ENCODE results near the gene POLDIP2.

POLDIP2 gene

DNA sequence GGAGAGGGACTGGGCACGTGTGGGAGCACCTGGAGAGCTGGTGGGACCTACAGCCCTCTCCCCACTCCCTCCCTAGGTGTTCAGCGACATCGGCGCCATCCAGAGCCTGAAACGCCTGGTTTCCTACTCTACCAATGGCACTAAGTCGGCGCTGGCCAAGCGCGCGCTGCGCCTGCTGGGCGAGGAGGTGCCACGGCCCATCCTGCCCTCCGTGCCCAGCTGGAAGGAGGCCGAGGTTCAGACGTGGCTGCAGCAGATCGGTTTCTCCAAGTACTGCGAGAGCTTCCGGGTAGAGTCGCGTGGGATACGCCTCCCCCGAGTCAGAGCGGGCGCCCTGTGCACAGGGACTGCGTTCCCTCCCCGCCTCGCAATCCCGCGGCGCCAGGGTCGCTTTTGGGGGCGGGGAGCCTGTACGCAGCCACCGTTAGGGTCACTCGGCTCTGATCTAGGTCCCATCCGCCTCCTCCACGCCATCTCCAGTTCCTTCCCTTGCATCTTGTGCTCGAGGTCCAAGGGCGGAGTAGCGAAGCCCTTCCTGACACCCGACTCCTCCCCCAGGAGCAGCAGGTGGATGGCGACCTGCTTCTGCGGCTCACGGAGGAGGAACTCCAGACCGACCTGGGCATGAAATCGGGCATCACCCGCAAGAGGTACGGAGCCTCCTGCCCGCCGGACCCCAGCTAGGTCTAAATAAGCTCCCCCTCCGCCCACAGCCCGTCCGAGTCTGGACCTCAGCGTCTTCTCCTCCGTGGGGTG is 27.1 kb upstream of the POLDIP2 start:
- no peak overlapping the region for H3K27ac ChIP-seq (replicated peaks)
- peak in 1 of 2 experiments; percentile 36 for DNase-seq (ENCODE audit: low read depth in 1 of 2, low spot score in 1 of 2)
- peaks cover 20% of the 10 kb centered on the region for H3K27me3 ChIP-seq (ENCODE audit: insufficient read depth, poor library complexity, severe bottlenecking)
- TF ChIP-seq REST (IDR thresholded peaks at IDR 0.05; ENCODE audit: insufficient replicate concordance, low read depth) (no peak), SPI1 (IDR thresholded peaks at IDR 0.05; ENCODE audit: borderline replicate concordance, low read depth) (no peak), GABPA (IDR thresholded peaks at IDR 0.05; ENCODE audit: low read depth) (no peak), POLR2AphosphoS5 (IDR thresholded peaks at IDR 0.05; ENCODE audit: low read depth) (no peak; the same call in 1 of the 2 replicates)
- TF ChIP-seq, protein P1, sequence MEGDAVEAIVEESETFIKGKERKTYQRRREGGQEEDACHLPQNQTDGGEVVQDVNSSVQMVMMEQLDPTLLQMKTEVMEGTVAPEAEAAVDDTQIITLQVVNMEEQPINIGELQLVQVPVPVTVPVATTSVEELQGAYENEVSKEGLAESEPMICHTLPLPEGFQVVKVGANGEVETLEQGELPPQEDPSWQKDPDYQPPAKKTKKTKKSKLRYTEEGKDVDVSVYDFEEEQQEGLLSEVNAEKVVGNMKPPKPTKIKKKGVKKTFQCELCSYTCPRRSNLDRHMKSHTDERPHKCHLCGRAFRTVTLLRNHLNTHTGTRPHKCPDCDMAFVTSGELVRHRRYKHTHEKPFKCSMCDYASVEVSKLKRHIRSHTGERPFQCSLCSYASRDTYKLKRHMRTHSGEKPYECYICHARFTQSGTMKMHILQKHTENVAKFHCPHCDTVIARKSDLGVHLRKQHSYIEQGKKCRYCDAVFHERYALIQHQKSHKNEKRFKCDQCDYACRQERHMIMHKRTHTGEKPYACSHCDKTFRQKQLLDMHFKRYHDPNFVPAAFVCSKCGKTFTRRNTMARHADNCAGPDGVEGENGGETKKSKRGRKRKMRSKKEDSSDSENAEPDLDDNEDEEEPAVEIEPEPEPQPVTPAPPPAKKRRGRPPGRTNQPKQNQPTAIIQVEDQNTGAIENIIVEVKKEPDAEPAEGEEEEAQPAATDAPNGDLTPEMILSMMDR (IDR thresholded peaks at IDR 0.05; ENCODE audit: insufficient read depth, low read length) = no peak
- H3K4me3 ChIP-seq (replicated peaks; ENCODE audit: insufficient read depth, low read length) = peak overlapping the region; percentile 12

- DNase-seq (ENCODE audit: low read depth in 1 of 2, low spot score in 1 of 2) = no peak
- TF ChIP-seq POLR2AphosphoS5 (IDR thresholded peaks at IDR 0.05; ENCODE audit: low read depth) = no peak
- H3K27me3 ChIP-seq (ENCODE audit: insufficient read depth, poor library complexity, severe bottlenecking) = peaks cover 20% of the 10 kb centered on the region
- no peak overlapping the region for H3K4me3 ChIP-seq (replicated peaks; ENCODE audit: insufficient read depth, low read length)
- H3K27ac ChIP-seq (replicated peaks) = no peak overlapping the region
Measured at GRCh38 chr17:28381141-28381825, 24.0 kb upstream of the POLDIP2 start.

DNA sequence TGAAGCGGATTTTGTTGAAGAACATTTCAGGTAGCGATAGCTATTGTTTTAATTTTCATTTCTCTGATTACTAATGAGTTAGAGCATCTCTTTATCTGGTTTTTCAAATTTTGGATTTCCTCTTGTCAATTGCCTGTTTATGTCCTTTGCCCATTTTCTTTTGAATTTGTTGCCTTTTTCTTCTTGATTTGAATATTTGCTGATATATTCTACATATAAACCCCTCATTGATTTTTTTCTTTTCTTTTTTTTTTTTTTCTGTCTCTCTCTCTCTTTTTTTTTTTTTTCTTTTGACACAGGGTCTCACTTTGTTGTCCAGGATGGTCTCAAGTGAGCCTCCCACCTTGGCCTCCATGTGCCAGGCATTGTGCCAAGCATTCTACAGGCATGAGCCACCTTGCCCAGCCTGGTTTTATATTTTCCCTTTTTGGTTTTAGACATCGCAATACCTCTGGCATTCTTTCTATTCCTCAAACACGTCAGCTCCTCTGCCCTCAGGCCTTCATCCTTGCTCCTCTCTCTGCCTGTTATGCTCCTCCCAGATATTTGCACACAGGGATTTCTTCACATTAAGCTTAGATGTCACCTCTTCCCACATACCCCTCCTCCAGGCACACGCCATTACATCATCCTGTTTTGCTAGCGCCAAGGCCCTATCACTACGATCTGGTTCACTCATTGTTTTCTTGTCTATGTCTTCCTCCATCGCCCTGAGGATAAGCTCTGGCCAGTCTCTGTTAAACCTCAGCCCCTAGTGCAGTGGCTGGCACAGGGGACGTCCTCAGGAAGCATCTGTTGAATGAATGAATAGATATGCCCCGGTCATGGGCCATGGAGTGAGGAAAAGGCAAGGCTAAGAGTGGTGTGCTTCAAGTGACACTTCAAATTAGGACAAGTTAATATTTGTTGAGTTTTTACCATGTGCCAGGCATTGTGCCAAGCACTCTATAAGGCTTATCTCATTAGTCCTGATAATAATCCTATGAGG is 22.8 kb upstream of the POLDIP2 start:
- Histone ChIP-seq H3K27ac (replicated peaks) (no peak overlapping the region), H3K4me3 (replicated peaks; ENCODE audit: insufficient read depth, low read length) (no peak overlapping the region), H3K27me3 (ENCODE audit: insufficient read depth, poor library complexity, severe bottlenecking) (peaks cover 18% of the 10 kb centered on the region)
- no peak for TF ChIP-seq GABPA (IDR thresholded peaks at IDR 0.05; ENCODE audit: low read depth)
- TF ChIP-seq, protein P1 (IDR thresholded peaks at IDR 0.05; ENCODE audit: insufficient read depth, low read length) = no peak
- no peak for TF ChIP-seq SPI1 (IDR thresholded peaks at IDR 0.05; ENCODE audit: borderline replicate concordance, low read depth)
- TF ChIP-seq REST (IDR thresholded peaks at IDR 0.05; ENCODE audit: insufficient replicate concordance, low read depth) = no peak
- no peak for TF ChIP-seq POLR2AphosphoS5 (IDR thresholded peaks at IDR 0.05; ENCODE audit: low read depth)
- peak in 1 of 2 experiments; percentile 25 for DNase-seq (ENCODE audit: low read depth in 1 of 2, low spot score in 1 of 2)

DNA sequence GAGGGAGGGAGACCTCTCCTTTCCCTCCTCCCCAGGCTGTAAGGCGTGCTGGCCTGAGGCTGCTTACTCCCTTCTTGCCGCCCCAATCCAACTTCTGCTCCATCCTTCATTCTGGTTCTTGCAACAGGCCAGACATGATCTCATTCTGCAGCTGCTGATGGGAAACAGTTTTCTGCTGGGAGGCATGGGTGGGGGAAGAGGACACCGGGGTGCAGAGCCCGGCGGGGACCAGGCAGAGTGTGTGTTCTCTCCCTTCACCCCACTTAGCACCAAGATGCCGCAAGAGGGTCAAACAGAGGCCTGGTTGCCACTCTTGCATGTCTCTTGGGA is 15.6 kb upstream of the POLDIP2 start:
- peaks cover 12% of the 10 kb centered on the region for H3K27me3 ChIP-seq (ENCODE audit: insufficient read depth, poor library complexity, severe bottlenecking)
- no peak for DNase-seq (ENCODE audit: low read depth in 1 of 2, low spot score in 1 of 2)
- TF ChIP-seq GABPA (IDR thresholded peaks at IDR 0.05; ENCODE audit: low read depth) (no peak), REST (IDR thresholded peaks at IDR 0.05; ENCODE audit: insufficient replicate concordance, low read depth) (no peak), SPI1 (IDR thresholded peaks at IDR 0.05; ENCODE audit: borderline replicate concordance, low read depth) (no peak), POLR2AphosphoS5 (IDR thresholded peaks at IDR 0.05; ENCODE audit: low read depth) (no peak)
- TF ChIP-seq, protein P1 (IDR thresholded peaks at IDR 0.05; ENCODE audit: insufficient read depth, low read length) = no peak
- H3K27ac ChIP-seq (replicated peaks) = no peak overlapping the region
- H3K4me3 ChIP-seq (replicated peaks; ENCODE audit: insufficient read depth, low read length) = no peak overlapping the region
